ENCODE results near the gene ANKRD66. TPM values are rescaled to one million over a fixed set of nuclear protein-coding genes. Genes with fewer than 3 reads are reported as not detected.
"Not testable (repeated sequence)": the region's sequence is repeated elsewhere in the genome, so short reads cannot be mapped to it uniquely, and the experiment has no call there.

Gene ANKRD66
- total RNA-seq, 4 donors from 2014 or later: not detected

DNA sequence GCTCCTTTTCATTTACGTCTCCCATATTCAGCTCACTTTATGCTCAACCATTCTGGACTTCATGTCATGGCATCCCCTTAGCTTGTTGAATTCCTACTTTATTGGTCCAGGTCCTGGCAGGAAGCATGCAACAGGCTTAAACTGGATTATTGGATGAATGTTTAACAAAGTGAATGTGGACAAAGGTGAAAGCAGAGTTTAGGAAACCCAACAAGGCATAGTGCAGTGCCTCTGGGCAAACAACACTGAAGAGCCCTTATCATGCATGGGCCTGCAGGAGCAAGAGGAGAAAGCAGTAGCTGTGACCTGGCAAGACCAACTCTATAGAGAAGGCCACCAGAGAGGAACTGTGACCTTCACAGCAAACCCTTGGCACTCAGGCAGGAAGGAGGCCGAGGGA, 5.3 kb upstream of the ANKRD66 start:
- 91% methylated on average over 2 of the region's 2 CpGs for WGBS

DNA sequence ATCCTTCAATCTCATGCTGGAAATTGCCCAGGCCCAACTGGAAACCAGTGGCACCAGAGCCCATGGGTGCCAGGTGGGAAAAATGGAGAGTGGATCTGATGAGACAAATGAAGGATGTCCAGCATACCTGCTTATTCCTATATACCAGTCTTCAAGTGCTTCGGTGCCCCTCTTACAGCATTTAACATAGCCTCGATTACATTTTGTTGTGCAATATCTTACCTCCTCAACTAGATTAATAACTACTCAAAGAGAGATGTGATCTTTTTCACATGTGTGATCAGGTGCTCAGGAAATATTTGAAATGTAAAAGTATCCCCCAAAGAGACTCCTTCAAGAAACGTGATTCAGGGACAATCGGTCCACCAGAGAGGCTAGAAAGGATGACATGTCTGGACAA, 4.8 kb upstream of the ANKRD66 start:
- DNase-seq (ENCODE audit: extremely low spot score): no peak
- H3K4me3 ChIP-seq: no peak overlapping the region
- H3K4me1 ChIP-seq: no peaks in the 10 kb centered on the region
- intact Hi-C loops (cut with DNase I): no loop called here
- no peaks in the 10 kb centered on the region for H3K9me3 ChIP-seq
- H3K36me3 ChIP-seq: no peaks in the 10 kb centered on the region
- WGBS: 92% methylated on average over 4 of the region's 4 CpGs
- H3K27ac ChIP-seq (replicated peaks in 1 of 4): no peak overlapping the region
- no peak for TF ChIP-seq POLR2AphosphoS5 (IDR thresholded peaks at IDR 0.05)
- TF ChIP-seq, protein P1, sequence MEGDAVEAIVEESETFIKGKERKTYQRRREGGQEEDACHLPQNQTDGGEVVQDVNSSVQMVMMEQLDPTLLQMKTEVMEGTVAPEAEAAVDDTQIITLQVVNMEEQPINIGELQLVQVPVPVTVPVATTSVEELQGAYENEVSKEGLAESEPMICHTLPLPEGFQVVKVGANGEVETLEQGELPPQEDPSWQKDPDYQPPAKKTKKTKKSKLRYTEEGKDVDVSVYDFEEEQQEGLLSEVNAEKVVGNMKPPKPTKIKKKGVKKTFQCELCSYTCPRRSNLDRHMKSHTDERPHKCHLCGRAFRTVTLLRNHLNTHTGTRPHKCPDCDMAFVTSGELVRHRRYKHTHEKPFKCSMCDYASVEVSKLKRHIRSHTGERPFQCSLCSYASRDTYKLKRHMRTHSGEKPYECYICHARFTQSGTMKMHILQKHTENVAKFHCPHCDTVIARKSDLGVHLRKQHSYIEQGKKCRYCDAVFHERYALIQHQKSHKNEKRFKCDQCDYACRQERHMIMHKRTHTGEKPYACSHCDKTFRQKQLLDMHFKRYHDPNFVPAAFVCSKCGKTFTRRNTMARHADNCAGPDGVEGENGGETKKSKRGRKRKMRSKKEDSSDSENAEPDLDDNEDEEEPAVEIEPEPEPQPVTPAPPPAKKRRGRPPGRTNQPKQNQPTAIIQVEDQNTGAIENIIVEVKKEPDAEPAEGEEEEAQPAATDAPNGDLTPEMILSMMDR (IDR thresholded peaks at IDR 0.05): no peak
- TF ChIP-seq POLR2A (IDR thresholded peaks at IDR 0.05; ENCODE audit: low read depth): no peak
- peaks cover 0 to 13% (median 3%) of the 10 kb centered on the region in 4 donors for H3K27me3 ChIP-seq

More for the DNA sequence above, 5.3 kb upstream of the ANKRD66 start:
- Histone ChIP-seq H3K4me1 (no peaks in the 10 kb centered on the region), H3K4me3 (no peak overlapping the region), H3K27me3 (peaks cover 0 to 17% (median 3%) of the 10 kb centered on the region in 4 donors), H3K27ac (replicated peaks in 1 of 4) (no peak overlapping the region), H3K9me3 (no peaks in the 10 kb centered on the region), H3K36me3 (no peaks in the 10 kb centered on the region)
- no peak for TF ChIP-seq EP300 (IDR thresholded peaks at IDR 0.05)
- no peak for TF ChIP-seq POLR2AphosphoS5 (IDR thresholded peaks at IDR 0.05)
- no peak for TF ChIP-seq POLR2A (IDR thresholded peaks at IDR 0.05; ENCODE audit: low read depth)
- TF ChIP-seq, protein P1 (IDR thresholded peaks at IDR 0.05): no peak
- intact Hi-C loops (cut with DNase I): no loop called here
- peak; percentile 75 for DNase-seq (ENCODE audit: extremely low spot score)

- Histone ChIP-seq H3K27me3 (no peaks in the 10 kb centered on the region), H3K9me3 (no peaks in the 10 kb centered on the region), H3K4me1 (no peaks in the 10 kb centered on the region), H3K27ac (replicated peaks in 1 of 4) (no peak overlapping the region), H3K4me3 (no peak overlapping the region), H3K36me3 (no peaks in the 10 kb centered on the region)
- WGBS: 70% methylated on average over 1 of the region's 1 CpG
- DNase-seq (ENCODE audit: extremely low spot score): peak; percentile 19
- TF ChIP-seq, protein P1 (IDR thresholded peaks at IDR 0.05): no peak
- TF ChIP-seq POLR2AphosphoS5 (IDR thresholded peaks at IDR 0.05) (no peak), EP300 (IDR thresholded peaks at IDR 0.05) (no peak), POLR2A (IDR thresholded peaks at IDR 0.05; ENCODE audit: low read depth) (no peak)
- intact Hi-C loops (cut with DNase I): no loop called here
These were observed 3.1 kb upstream of the ANKRD66 start for GRCh38 chr6:46743425-46744158.

- H3K4me3 ChIP-seq; H3K27ac ChIP-seq (replicated peaks in 1 of 4); H3K4me1 ChIP-seq; H3K27me3 ChIP-seq; H3K9me3 ChIP-seq; intact Hi-C loops (cut with DNase I); H3K36me3 ChIP-seq: not testable (repeated sequence)
- WGBS: 77% methylated on average over 3 of the region's 3 CpGs
- DNase-seq (ENCODE audit: extremely low spot score): peak; percentile 31
These were observed 2.5 kb upstream of the ANKRD66 start for GRCh38 chr6:46744159-46744725.

DNA sequence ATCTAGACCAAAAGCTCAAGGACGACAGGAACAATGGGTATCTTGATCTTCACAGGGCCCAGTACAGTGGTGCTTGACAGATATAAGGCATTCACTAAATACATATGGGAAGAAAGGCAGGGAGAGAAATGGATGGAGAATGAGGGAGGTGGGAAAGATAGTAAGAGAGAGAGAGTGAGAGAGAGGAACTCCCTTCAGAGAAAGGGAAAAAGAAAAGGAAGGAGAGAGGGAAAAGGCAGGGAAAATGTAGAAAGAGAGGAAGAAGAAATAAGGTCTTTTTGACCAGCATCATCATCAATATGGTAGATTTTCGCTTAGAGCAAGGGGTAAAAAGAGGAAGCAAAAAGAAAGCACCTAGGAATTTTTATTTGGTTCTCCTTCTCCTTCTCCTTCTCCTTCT, 760 bp upstream of the ANKRD66 start:
- DNase-seq (ENCODE audit: extremely low spot score): no peak
- TF ChIP-seq POLR2AphosphoS5 (IDR thresholded peaks at IDR 0.05): no peak
- TF ChIP-seq EP300 (IDR thresholded peaks at IDR 0.05): no peak
- TF ChIP-seq POLR2A (IDR thresholded peaks at IDR 0.05; ENCODE audit: low read depth): no peak
- TF ChIP-seq, protein P1 (IDR thresholded peaks at IDR 0.05): no peak
- intact Hi-C loops (cut with DNase I): no loop called here
- no peaks in the 10 kb centered on the region for H3K9me3 ChIP-seq
- no peak overlapping the region for H3K4me3 ChIP-seq
- no peaks in the 10 kb centered on the region for H3K36me3 ChIP-seq
- 77% methylated on average over 2 of the region's 2 CpGs for WGBS
- H3K27me3 ChIP-seq: no peaks in the 10 kb centered on the region
- H3K27ac ChIP-seq (replicated peaks in 1 of 4): no peak overlapping the region
- no peaks in the 10 kb centered on the region for H3K4me1 ChIP-seq
